HG02571 (cell line): ENCODE results near the gene RAB5A.
"Not testable (repeated sequence)": the region's sequence is repeated elsewhere in the genome, so short reads cannot be mapped to it uniquely, and the experiment has no call there.

ENCODE experiments used
- ATAC-seq: cut with Tn5 transposase; IDR thresholded peaks from one replicate; pipeline ENCODE4 v1.9.1; 2021; ENCODE audit warnings: mild to moderate bottlenecking, moderate library complexity; ENCODE audit not compliant: unreplicated experiment

The RAB5A gene

DNA sequence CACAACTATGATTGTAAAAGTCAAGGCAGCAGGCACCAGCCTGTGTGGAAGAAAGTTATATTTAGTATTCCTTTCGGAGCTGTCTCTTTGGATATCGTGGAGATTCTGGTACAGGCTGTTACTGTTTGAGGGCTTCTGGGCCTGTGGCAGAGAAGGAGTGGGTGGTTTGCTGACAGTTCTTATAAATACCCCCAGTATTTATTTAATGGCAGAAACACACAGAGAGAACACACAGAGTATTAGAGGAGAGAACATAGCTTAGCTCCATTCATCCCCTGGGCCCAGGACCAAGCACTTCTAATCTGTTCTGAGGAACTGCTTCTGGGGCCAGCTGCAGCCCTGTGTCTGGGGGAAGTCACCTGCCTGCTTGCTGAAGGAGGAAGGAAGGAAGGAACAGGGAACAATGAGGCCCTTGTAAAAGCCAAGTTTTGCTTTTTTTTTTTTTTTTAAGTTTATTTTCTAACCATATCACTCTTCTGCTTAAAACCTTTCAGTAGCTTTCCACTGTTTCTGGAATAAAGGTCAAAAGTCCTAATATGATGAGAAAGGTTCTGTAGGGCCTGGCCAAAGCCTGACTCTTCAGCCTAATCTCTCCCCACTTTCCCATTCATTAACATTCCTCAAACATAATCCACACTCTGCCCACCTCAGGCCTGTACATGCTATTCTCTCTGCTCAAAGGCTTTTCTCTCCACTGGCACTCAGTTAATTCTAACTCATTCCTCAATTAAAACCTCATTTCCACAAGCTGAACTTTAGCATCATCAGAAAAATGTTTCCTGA is 76.9 kb downstream of the RAB5A start:
- no peak for ATAC-seq

GRCh38 chr3:20027136-20027535 is 80.2 kb downstream of the RAB5A start:
- no peak for ATAC-seq

- no peak for ATAC-seq
These were observed 82.0 kb downstream of the RAB5A start for GRCh38 chr3:20028905-20029331.

DNA sequence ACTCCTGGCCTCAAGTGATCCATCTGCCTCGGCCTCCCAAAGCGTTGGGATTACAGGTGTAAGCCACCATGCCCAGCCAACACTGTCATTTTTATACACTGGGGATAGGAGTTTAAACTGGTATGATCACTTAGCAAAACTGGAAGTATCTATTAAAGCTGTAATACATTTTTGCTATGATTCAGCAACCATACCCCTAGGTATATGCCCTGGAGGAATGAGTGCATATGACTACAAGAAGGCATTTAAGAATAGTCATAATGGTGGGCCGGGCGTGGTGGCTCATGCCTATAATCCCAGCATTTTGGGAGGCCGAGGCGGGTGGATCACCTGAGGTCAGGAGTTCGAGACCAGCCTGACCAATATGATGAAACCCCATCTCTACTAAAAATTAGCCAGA is 85.0 kb downstream of the RAB5A start:
- ATAC-seq, result not testable (repeated sequence)
